CD8-positive, alpha-beta memory T cell (primary cell): ENCODE data around the gene SH3GL3. TPM values are rescaled to one million over a fixed set of nuclear protein-coding genes. Genes with fewer than 3 reads are reported as not detected.

ENCODE experiments used
- CTCF ChIA-PET: fragments of 350-600 bp; sonication (Branson Sonifier 250); formaldehyde crosslinking; loops from one replicate; lab custom pipeline; 2021; ENCODE audit warnings: antibody characterized with exemption; lab: Charles Lee
- POLR2A ChIA-PET: fragments of 350-600 bp; sonication (Branson Sonifier 250); formaldehyde crosslinking; loops from one replicate; lab custom pipeline; 2021; ENCODE audit warnings: antibody characterized with exemption; lab: Charles Lee
- DNase-seq, 5 donors: peaks; one replicate each; pipeline versions ENCODE4 v3.0.0 to v3.0.0-alpha.2; 2020 to 2022; ENCODE audit warnings: mixed read lengths in 1 of 5
- H3K27ac ChIP-seq: one replicate; pipeline ENCODE4 v1.7.0; 2013; ENCODE audit warnings: low read depth, mild to moderate bottlenecking, low read length, moderate library complexity
- H3K27me3 ChIP-seq: 2 replicates; pipeline ENCODE4 v1.7.0; 2013; ENCODE audit warnings: low read length, mild to moderate bottlenecking; ENCODE audit not compliant: insufficient read depth, poor library complexity, severe bottlenecking
- H3K36me3 ChIP-seq: 2 replicates; pipeline ENCODE4 v1.7.0; 2013; ENCODE audit warnings: mild to moderate bottlenecking, low read length, moderate library complexity; ENCODE audit not compliant: insufficient read depth
- H3K4me1 ChIP-seq: 2 replicates; pipeline ENCODE4 v1.7.0; 2013; ENCODE audit warnings: mild to moderate bottlenecking, low read length, moderate library complexity; ENCODE audit not compliant: insufficient read depth
- H3K4me3 ChIP-seq: 2 replicates; pipeline ENCODE4 v1.7.0; 2013; ENCODE audit warnings: mild to moderate bottlenecking, low read length
- H3K9me3 ChIP-seq: 2 replicates; pipeline ENCODE4 v1.7.0; 2013; ENCODE audit warnings: mild to moderate bottlenecking, low read length
- H3K27ac Mint-ChIP-seq, 8 donors: one replicate each; pipeline ENCODE4 v1.8.0; 2020 to 2021; ENCODE audit warnings: mixed read lengths in 8 of 8, mild to moderate bottlenecking in 6 of 8, inconsistent platforms in 3 of 8, moderate library complexity in 3 of 8
- H3K27me3 Mint-ChIP-seq, 2 donors: one replicate each; pipeline ENCODE4 v1.8.0; 2020 to 2021; ENCODE audit warnings: mixed read lengths in 2 of 2, mild to moderate bottlenecking in 1 of 2, moderate library complexity in 1 of 2
- H3K36me3 Mint-ChIP-seq, 3 donors: one replicate each; pipeline ENCODE4 v1.8.0; 2020 to 2021; ENCODE audit warnings: mixed read lengths in 3 of 3, inconsistent platforms in 1 of 3, mild to moderate bottlenecking in 1 of 3
- H3K4me1 Mint-ChIP-seq, 3 donors: one replicate each; pipeline ENCODE4 v1.8.0; 2020 to 2021; ENCODE audit warnings: mixed read lengths in 3 of 3, inconsistent platforms in 1 of 3, mild to moderate bottlenecking in 1 of 3
- H3K4me3 Mint-ChIP-seq, 7 donors: one replicate each; pipeline ENCODE4 v1.8.0; 2020 to 2021; ENCODE audit warnings: mixed read lengths in 7 of 7, mild to moderate bottlenecking in 6 of 7, moderate library complexity in 4 of 7, inconsistent platforms in 2 of 7
- H3K9me3 Mint-ChIP-seq, 5 donors: one replicate each; pipeline ENCODE4 v1.8.0; 2020 to 2022; ENCODE audit warnings: mixed read lengths in 5 of 5, mild to moderate bottlenecking in 3 of 5, moderate library complexity in 2 of 5, inconsistent platforms in 1 of 5
- polyA plus RNA-seq: library from polyadenylated mRNA; unstranded; fragments of 300-500 nt; fragmentation: Illumina TruSeq; gene quantifications from one replicate; pipeline ENCODE4 v1.2.3, GENCODE V29; 2021
- total RNA-seq, 2 experiments: library from RNA; stranded (reverse); gene quantifications; one replicate each; pipeline ENCODE4 v1.2.3, GENCODE V29; 2021

SH3GL3 gene
- total and polyA plus RNA-seq, 3 experiments from 2014 or later = not detected

GRCh38 chr15:83515164-83515563 lies 68.0 kb downstream of the SH3GL3 start:
- Mint-ChIP-seq H3K36me3 (no peaks in the 10 kb centered on the region), H3K27ac (no peak overlapping the region), H3K4me3 (no peak overlapping the region), H3K4me1 (no peaks in the 10 kb centered on the region), H3K9me3 (peaks cover 0 to 3% (median 1%) of the 10 kb centered on the region in 5 donors), H3K27me3 (peaks cover 7 to 14% of the 10 kb centered on the region in 2 donors)
- ChIA-PET CTCF (no interaction called here), POLR2A (no interaction called here)
- no peak overlapping the region for H3K4me3 ChIP-seq
- H3K4me1 ChIP-seq = no peaks in the 10 kb centered on the region
- H3K27ac ChIP-seq = no peak overlapping the region
- no peaks in the 10 kb centered on the region for H3K27me3 ChIP-seq
- no peaks in the 10 kb centered on the region for H3K9me3 ChIP-seq
- H3K36me3 ChIP-seq = no peaks in the 10 kb centered on the region
- DNase-seq = no peak

DNA sequence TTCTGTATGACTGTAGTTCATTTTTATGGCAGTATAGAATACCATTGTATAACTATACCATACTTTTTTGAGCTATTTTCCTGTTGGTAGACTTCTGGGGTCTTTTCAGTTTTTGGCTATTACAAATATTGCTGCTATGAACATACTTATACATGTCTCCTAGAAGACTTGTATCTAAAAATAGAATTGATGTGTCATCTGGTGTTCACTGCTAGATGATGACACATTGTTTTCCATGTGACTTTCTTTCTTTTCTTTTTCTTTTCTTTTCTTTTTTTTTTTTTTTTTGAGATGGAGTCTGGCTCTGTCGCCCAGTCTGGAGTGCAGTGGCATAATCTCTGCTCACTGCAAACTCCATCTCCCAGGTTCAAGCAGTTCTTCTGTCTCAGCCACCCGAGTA lies 69.8 kb downstream of the SH3GL3 start:
- Mint-ChIP-seq H3K4me3 (no peak overlapping the region), H3K27me3 (peaks cover 2 to 22% of the 10 kb centered on the region in 2 donors), H3K27ac (no peak overlapping the region), H3K36me3 (no peaks in the 10 kb centered on the region), H3K4me1 (no peaks in the 10 kb centered on the region), H3K9me3 (peaks cover 0 to 7% (median 1%) of the 10 kb centered on the region in 5 donors)
- DNase-seq = no peak
- no peaks in the 10 kb centered on the region for H3K36me3 ChIP-seq
- no peak overlapping the region for H3K27ac ChIP-seq
- ChIA-PET CTCF (no interaction called here), POLR2A (no interaction called here)
- no peaks in the 10 kb centered on the region for H3K27me3 ChIP-seq
- no peak overlapping the region for H3K4me3 ChIP-seq
- H3K4me1 ChIP-seq = no peaks in the 10 kb centered on the region
- H3K9me3 ChIP-seq = no peaks in the 10 kb centered on the region

GRCh38 chr15:83526319-83526718 lies 79.2 kb downstream of the SH3GL3 start:
- Histone ChIP-seq H3K4me1 (no peaks in the 10 kb centered on the region), H3K27ac (no peak overlapping the region), H3K4me3 (no peak overlapping the region), H3K36me3 (no peaks in the 10 kb centered on the region), H3K9me3 (no peaks in the 10 kb centered on the region), H3K27me3 (no peaks in the 10 kb centered on the region)
- no peak overlapping the region for H3K27ac Mint-ChIP-seq
- peaks cover under 1 to 1% of the 10 kb centered on the region in 2 donors for H3K27me3 Mint-ChIP-seq
- ChIA-PET POLR2A (no interaction called here), CTCF (no interaction called here)
- no peaks in the 10 kb centered on the region for H3K36me3 Mint-ChIP-seq
- H3K9me3 Mint-ChIP-seq = peaks cover 13 to 28% (median 21%) of the 10 kb centered on the region in 5 donors
- DNase-seq = no peak
- H3K4me3 Mint-ChIP-seq = no peak overlapping the region
- no peaks in the 10 kb centered on the region for H3K4me1 Mint-ChIP-seq

GRCh38 chr15:83533410-83533962 lies 86.3 kb downstream of the SH3GL3 start:
- H3K4me3 ChIP-seq = no peak overlapping the region
- Mint-ChIP-seq H3K4me1 (no peaks in the 10 kb centered on the region), H3K9me3 (peaks cover 3 to 6% (median 6%) of the 10 kb centered on the region in 5 donors), H3K27ac (no peak overlapping the region), H3K4me3 (no peak overlapping the region), H3K36me3 (no peaks in the 10 kb centered on the region), H3K27me3 (peaks cover 0 to 7% of the 10 kb centered on the region in 2 donors)
- H3K36me3 ChIP-seq = no peaks in the 10 kb centered on the region
- DNase-seq = no peak
- no peaks in the 10 kb centered on the region for H3K27me3 ChIP-seq
- H3K27ac ChIP-seq = no peak overlapping the region
- no peaks in the 10 kb centered on the region for H3K4me1 ChIP-seq
- H3K9me3 ChIP-seq = no peaks in the 10 kb centered on the region
- ChIA-PET POLR2A (no interaction called here), CTCF (no interaction called here)

DNA sequence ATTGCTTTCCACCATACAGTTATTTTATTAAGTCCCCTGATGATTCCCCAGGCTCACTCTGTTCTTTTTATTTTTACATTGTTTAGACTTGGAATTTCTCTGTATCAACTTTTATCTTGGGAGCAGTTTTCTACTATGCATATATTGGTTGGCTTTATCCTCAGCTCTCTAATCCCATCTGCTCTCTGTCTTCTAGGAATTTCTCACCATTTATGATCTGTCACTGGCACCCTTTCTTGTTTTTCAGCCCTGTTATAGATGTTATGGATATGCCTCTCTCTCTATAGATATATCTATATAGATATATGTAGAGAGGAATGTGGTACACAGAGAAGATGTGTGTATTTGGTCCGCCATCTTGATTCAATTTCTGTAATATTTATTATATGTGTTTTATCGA lies 90.5 kb downstream of the SH3GL3 start:
- H3K9me3 Mint-ChIP-seq = peaks cover 0 to 2% (median 0%) of the 10 kb centered on the region in 5 donors

GRCh38 chr15:83538682-83539081 lies 91.5 kb downstream of the SH3GL3 start:
- H3K36me3 ChIP-seq = no peaks in the 10 kb centered on the region
- no peaks in the 10 kb centered on the region for H3K27me3 ChIP-seq
- H3K4me3 ChIP-seq = no peak overlapping the region
- H3K9me3 ChIP-seq = no peaks in the 10 kb centered on the region
- POLR2A ChIA-PET = no interaction called here
- Mint-ChIP-seq H3K9me3 (peaks cover 0 to 6% (median 5%) of the 10 kb centered on the region in 5 donors), H3K36me3 (no peaks in the 10 kb centered on the region), H3K4me3 (no peak overlapping the region), H3K27ac (no peak overlapping the region), H3K27me3 (peaks cover 2 to 6% of the 10 kb centered on the region in 2 donors), H3K4me1 (no peaks in the 10 kb centered on the region)
- no peak overlapping the region for H3K27ac ChIP-seq
- CTCF ChIA-PET = no interaction called here
- no peak for DNase-seq
- H3K4me1 ChIP-seq = no peaks in the 10 kb centered on the region

More for the DNA sequence above, 90.5 kb downstream of the SH3GL3 start:
- CTCF ChIA-PET = no interaction called here
- Histone ChIP-seq H3K27ac (no peak overlapping the region), H3K9me3 (no peaks in the 10 kb centered on the region), H3K4me3 (no peak overlapping the region), H3K4me1 (no peaks in the 10 kb centered on the region), H3K36me3 (no peaks in the 10 kb centered on the region), H3K27me3 (no peaks in the 10 kb centered on the region)
- Mint-ChIP-seq H3K27ac (no peak overlapping the region), H3K4me3 (no peak overlapping the region), H3K36me3 (no peaks in the 10 kb centered on the region), H3K4me1 (no peaks in the 10 kb centered on the region), H3K27me3 (peaks cover 2 to 7% of the 10 kb centered on the region in 2 donors)
- DNase-seq = no peak
- POLR2A ChIA-PET = no interaction called here

GRCh38 chr15:83545804-83546511 lies 98.8 kb downstream of the SH3GL3 start:
- Mint-ChIP-seq H3K4me3 (no peak overlapping the region), H3K4me1 (no peaks in the 10 kb centered on the region), H3K9me3 (peaks cover 0 to 24% (median 7%) of the 10 kb centered on the region in 5 donors), H3K36me3 (no peaks in the 10 kb centered on the region), H3K27ac (no peak overlapping the region), H3K27me3 (no peaks in the 10 kb centered on the region)
- H3K4me3 ChIP-seq = no peak overlapping the region
- no peaks in the 10 kb centered on the region for H3K36me3 ChIP-seq
- H3K27me3 ChIP-seq = no peaks in the 10 kb centered on the region
- H3K4me1 ChIP-seq = no peaks in the 10 kb centered on the region
- ChIA-PET POLR2A (no interaction called here), CTCF (no interaction called here)
- DNase-seq = no peak
- no peaks in the 10 kb centered on the region for H3K9me3 ChIP-seq
- no peak overlapping the region for H3K27ac ChIP-seq

GRCh38 chr15:83546512-83546888 lies 99.4 kb downstream of the SH3GL3 start:
- Mint-ChIP-seq H3K4me1 (no peaks in the 10 kb centered on the region), H3K27me3 (no peaks in the 10 kb centered on the region), H3K27ac (no peak overlapping the region), H3K4me3 (no peak overlapping the region), H3K36me3 (no peaks in the 10 kb centered on the region), H3K9me3 (peaks cover 0 to 24% (median 7%) of the 10 kb centered on the region in 5 donors)
- DNase-seq = no peak
- CTCF ChIA-PET = no interaction called here
- POLR2A ChIA-PET = no interaction called here
- Histone ChIP-seq H3K4me3 (no peak overlapping the region), H3K27me3 (no peaks in the 10 kb centered on the region), H3K36me3 (no peaks in the 10 kb centered on the region), H3K27ac (no peak overlapping the region), H3K9me3 (no peaks in the 10 kb centered on the region), H3K4me1 (no peaks in the 10 kb centered on the region)
